H1 (cell line): ENCODE results near the gene PTTG1IP2. TPM values are rescaled to one million over a fixed set of nuclear protein-coding genes. Genes with fewer than 3 reads are reported as not detected.

ENCODE experiments used
- BCL11A ChIP-seq, 2 experiments: IDR thresholded peaks; one replicate each; pipeline ENCODE4 v1.6.1; 2011; ENCODE audit warnings: low read depth in 2 of 2, low read length in 2 of 2, mild to moderate bottlenecking in 2 of 2
- BRCA1 ChIP-seq: IDR thresholded peaks from 2 replicates; pipeline ENCODE4 v1.6.1; 2012; ENCODE audit warnings: low read depth, low read length, improper control_type of control experiment
- EGR1 ChIP-seq: IDR thresholded peaks from 2 replicates; pipeline ENCODE4 v1.6.1; 2011; ENCODE audit warnings: low read depth, low read length, borderline replicate concordance
- EZH2 ChIP-seq: fragments of 200-600 bp; sonication (generic); IDR thresholded peaks from 2 replicates; pipeline ENCODE4 v1.7.1; 2012; ENCODE audit warnings: low read depth, mild to moderate bottlenecking, moderate library complexity, low read length, inconsistent platforms; ENCODE audit not compliant: severe bottlenecking
- HDAC2 ChIP-seq, 2 experiments: fragments of 300-600 bp in 1 of 2; sonication (generic) in 1 of 2; IDR thresholded peaks; 2 replicates each; pipeline ENCODE4 v1.6.1; 2011 to 2012; ENCODE audit warnings: low read depth in 2 of 2, low read length in 2 of 2, mild to moderate bottlenecking in 2 of 2, moderate library complexity in 2 of 2, borderline replicate concordance in 1 of 2, inconsistent platforms in 1 of 2
- JUN ChIP-seq: IDR thresholded peaks from 2 replicates; pipeline ENCODE4 v1.6.1; 2011; ENCODE audit warnings: low read depth, mild to moderate bottlenecking, improper control_type of control experiment, low read length
- KDM4A ChIP-seq: IDR thresholded peaks from one replicate; pipeline ENCODE4 v1.7.1; 2012; ENCODE audit warnings: low read depth, mild to moderate bottlenecking, moderate library complexity, low read length, inconsistent platforms; ENCODE audit not compliant: severe bottlenecking
- POU5F1 ChIP-seq: IDR thresholded peaks from 2 replicates; pipeline ENCODE4 v1.6.1; 2011; ENCODE audit warnings: low read depth, mild to moderate bottlenecking, low read length, moderate library complexity
- RAD21 ChIP-seq, 2 experiments: IDR thresholded peaks in 1 of 2; conservative IDR thresholded peaks in 1 of 2; 2 replicates each; pipeline ENCODE4 v1.6.1; 2011; ENCODE audit warnings: low read depth in 2 of 2, low read length in 2 of 2, improper control_type of control experiment in 1 of 2, inconsistent platforms in 1 of 2, mild to moderate bottlenecking in 1 of 2, moderate library complexity in 1 of 2
- RXRA ChIP-seq: IDR thresholded peaks from 2 replicates; pipeline ENCODE4 v1.6.1; 2011; ENCODE audit warnings: low read depth, mild to moderate bottlenecking, low read length, moderate library complexity; ENCODE audit not compliant: insufficient read depth
- SP1 ChIP-seq: IDR thresholded peaks from 2 replicates; pipeline ENCODE4 v1.6.1; 2011; ENCODE audit warnings: low read depth, low read length
- polyA plus RNA-seq, 7 experiments: library from polyadenylated mRNA; depleted of rRNA in 3 of 7; stranded (reverse) in 5 of 7; unstranded in 2 of 7; fragments of >200 nt in 5 of 7; fragments of 200-250 nt in 2 of 7; gene quantifications; 1 replicate in 5 of 7; 2 replicates in 1 of 7; 4 replicates in 1 of 7; pipeline versions ENCODE4 v1.2.1 to v1.2.3, GENCODE V29; 2011 to 2013; ENCODE audit warnings: missing spikeins in 2 of 7, mixed read lengths in 2 of 7
- total RNA-seq: library from RNA; stranded (reverse); fragmentation: NEBNext Ultra II Directional; extraction: Animal tissue kit (Norgen Biotek cat#: 25700); gene quantifications from 2 replicates; pipeline ENCODE4 v1.2.1, GENCODE V29; 2021
- TF ChIP-seq, protein P1 (sequence below), 3 experiments: IDR thresholded peaks; 1 replicate in 2 of 3; 2 replicates in 1 of 3; pipeline versions ENCODE4 v1.5.1 to v1.6.1; 2011; ENCODE audit warnings: low read length in 3 of 3, mild to moderate bottlenecking in 3 of 3, inconsistent platforms in 2 of 3, low read depth in 1 of 3, moderate library complexity in 1 of 3; ENCODE audit not compliant: insufficient read depth in 1 of 3; ENCODE audit errors: control extremely low read depth in 1 of 3

PTTG1IP2 gene
- total and polyA plus RNA-seq, 2 of the 8 experiments (the other 6 are each of a cell fraction or from before 2014, with no cell fraction given): not detected

DNA sequence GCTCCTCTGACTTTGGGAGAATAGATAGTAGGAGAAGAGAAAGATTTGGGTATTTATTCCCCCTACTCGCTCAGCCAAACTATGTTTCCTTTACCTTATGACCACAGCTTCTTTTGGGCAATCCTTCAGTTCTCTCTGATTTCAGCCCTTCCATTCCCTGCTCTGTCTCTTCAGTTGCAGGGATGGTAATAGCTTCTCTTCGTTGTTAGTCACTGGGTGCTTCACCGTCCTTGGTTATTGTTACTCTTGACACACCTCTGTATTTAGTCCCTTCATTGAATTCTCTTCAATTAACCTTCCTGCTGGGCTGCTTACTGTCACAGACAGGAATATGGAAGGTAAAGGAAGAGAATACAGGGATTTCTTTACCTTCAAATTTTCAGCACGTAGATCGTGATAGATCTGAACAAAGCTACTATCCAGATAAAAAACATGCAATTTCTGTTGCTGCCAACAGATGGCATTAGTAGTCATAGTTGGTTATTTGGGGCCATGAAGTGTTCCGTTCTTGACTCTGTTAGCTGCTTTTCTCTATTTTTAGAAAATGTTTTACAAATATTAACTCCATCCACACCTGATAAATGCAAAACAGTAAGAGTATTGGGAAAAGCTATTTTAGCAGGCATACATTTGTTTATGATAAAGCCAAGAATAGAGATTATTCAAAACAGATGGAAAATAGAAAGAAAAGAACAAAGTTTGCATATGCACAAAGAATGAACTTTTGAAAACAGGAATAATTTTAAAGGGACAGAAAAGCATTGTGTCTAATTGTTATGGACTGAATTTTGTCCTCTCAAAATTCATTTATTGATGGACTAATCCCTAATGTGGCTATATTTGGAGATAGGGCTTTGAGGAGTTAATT, 14.0 kb upstream of the PTTG1IP2 start (continued):
- TF ChIP-seq, protein P1, sequence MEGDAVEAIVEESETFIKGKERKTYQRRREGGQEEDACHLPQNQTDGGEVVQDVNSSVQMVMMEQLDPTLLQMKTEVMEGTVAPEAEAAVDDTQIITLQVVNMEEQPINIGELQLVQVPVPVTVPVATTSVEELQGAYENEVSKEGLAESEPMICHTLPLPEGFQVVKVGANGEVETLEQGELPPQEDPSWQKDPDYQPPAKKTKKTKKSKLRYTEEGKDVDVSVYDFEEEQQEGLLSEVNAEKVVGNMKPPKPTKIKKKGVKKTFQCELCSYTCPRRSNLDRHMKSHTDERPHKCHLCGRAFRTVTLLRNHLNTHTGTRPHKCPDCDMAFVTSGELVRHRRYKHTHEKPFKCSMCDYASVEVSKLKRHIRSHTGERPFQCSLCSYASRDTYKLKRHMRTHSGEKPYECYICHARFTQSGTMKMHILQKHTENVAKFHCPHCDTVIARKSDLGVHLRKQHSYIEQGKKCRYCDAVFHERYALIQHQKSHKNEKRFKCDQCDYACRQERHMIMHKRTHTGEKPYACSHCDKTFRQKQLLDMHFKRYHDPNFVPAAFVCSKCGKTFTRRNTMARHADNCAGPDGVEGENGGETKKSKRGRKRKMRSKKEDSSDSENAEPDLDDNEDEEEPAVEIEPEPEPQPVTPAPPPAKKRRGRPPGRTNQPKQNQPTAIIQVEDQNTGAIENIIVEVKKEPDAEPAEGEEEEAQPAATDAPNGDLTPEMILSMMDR (IDR thresholded peaks at IDR 0.05; ENCODE audit: control extremely low read depth in 1 of 3, insufficient read depth in 1 of 3, low read depth in 1 of 3, low read length in 3 of 3): peak in 2 of 3 experiments; percentile 48 to 60; a peak in 2 of 4 replicates
- TF ChIP-seq BCL11A (IDR thresholded peaks at IDR 0.05; ENCODE audit: low read depth in 2 of 2, low read length in 2 of 2) (no peak), RXRA (no peak), SP1 (no peak), HDAC2 (IDR thresholded peaks at IDR 0.05; ENCODE audit: borderline replicate concordance in 1 of 2, low read depth in 2 of 2, low read length in 2 of 2) (no peak), KDM4A (no peak), POU5F1 (no peak), EGR1 (no peak), BRCA1 (no peak), EZH2 (no peak), RAD21 (IDR thresholded peaks at IDR 0.05 in 1 of 2, conservative IDR thresholded peaks at IDR 0.05 in 1 of 2; ENCODE audit: low read depth in 2 of 2, low read length in 2 of 2) (peak; percentile 73 to 77), JUN (no peak)
